IPS DF 19.7 (cell line): ENCODE results near the gene PITX3.
"Not testable (repeated sequence)": the region's sequence is repeated elsewhere in the genome, so short reads cannot be mapped to it uniquely, and the experiment has no call there.

Experiments
- DNase-seq: peaks from one replicate; pipeline ENCODE4 v3.0.0-alpha.2; 2013; ENCODE audit warnings: low read depth, low spot score

PITX3 gene

GRCh38 chr10:102255404-102255803 lies 14.1 kb upstream of the PITX3 start:
- no peak for DNase-seq

GRCh38 chr10:102254426-102254825 lies 13.1 kb upstream of the PITX3 start:
- DNase-seq = no peak

- DNase-seq = not testable (repeated sequence)
Observed at GRCh38 chr10:102252508-102252907, 11.2 kb upstream of the PITX3 start.

GRCh38 chr10:102247734-102248133 lies 6.4 kb upstream of the PITX3 start:
- DNase-seq = no peak

GRCh38 chr10:102246261-102246660 lies 4.9 kb upstream of the PITX3 start:
- no peak for DNase-seq

GRCh38 chr10:102245932-102246251 lies 4.6 kb upstream of the PITX3 start:
- no peak for DNase-seq

- DNase-seq = peak; percentile 100
Observed at GRCh38 chr10:102245082-102245931, 4.0 kb upstream of the PITX3 start, which contains the start of gene GBF1. Gene GBF1 (plus strand): TSS chr10:102245532. CDS start chr10:102258939, 13,407 bp downstream.

GRCh38 chr10:102243309-102243708 lies 2.0 kb upstream of the PITX3 start:
- DNase-seq = no peak

GRCh38 chr10:102242118-102242485 lies 790 bp upstream of the PITX3 start:
- no peak for DNase-seq

- no peak for DNase-seq
Observed at GRCh38 chr10:102241032-102241443, 274 bp downstream of the PITX3 start.

- DNase-seq = no peak
Observed at GRCh38 chr10:102240467-102241031, 763 bp downstream of the PITX3 start.

GRCh38 chr10:102237711-102238252 lies 3.5 kb downstream of the PITX3 start:
- no peak for DNase-seq

GRCh38 chr10:102236006-102236405 lies 5.3 kb downstream of the PITX3 start:
- DNase-seq = no peak

GRCh38 chr10:102235598-102235920 lies 5.8 kb downstream of the PITX3 start:
- DNase-seq = no peak

GRCh38 chr10:102234888-102235597 lies 6.3 kb downstream of the PITX3 start:
- no peak for DNase-seq

GRCh38 chr10:102233997-102234396 lies 7.3 kb downstream of the PITX3 start:
- no peak for DNase-seq

- no peak for DNase-seq
Observed at GRCh38 chr10:102231357-102232318, 9.7 kb downstream of the PITX3 start.

GRCh38 chr10:102230861-102231356 lies 10.4 kb downstream of the PITX3 start:
- no peak for DNase-seq

GRCh38 chr10:102230264-102230860 lies 10.9 kb downstream of the PITX3 start:
- no peak for DNase-seq

GRCh38 chr10:102229810-102230263 lies 11.5 kb downstream of the PITX3 start:
- DNase-seq = no peak

GRCh38 chr10:102227050-102227449 lies 14.3 kb downstream of the PITX3 start:
- DNase-seq = no peak
